GM19468 (cell line): ENCODE results near the gene PJA1.

Source experiments
- ATAC-seq: cut with Tn5 transposase; IDR thresholded peaks from one replicate; pipeline ENCODE4 v1.9.1; 2021; ENCODE audit warnings: mild to moderate bottlenecking, moderate library complexity, moderate number of reproducible peaks; ENCODE audit not compliant: unreplicated experiment; ENCODE audit errors: extremely low read depth

The PJA1 gene

DNA sequence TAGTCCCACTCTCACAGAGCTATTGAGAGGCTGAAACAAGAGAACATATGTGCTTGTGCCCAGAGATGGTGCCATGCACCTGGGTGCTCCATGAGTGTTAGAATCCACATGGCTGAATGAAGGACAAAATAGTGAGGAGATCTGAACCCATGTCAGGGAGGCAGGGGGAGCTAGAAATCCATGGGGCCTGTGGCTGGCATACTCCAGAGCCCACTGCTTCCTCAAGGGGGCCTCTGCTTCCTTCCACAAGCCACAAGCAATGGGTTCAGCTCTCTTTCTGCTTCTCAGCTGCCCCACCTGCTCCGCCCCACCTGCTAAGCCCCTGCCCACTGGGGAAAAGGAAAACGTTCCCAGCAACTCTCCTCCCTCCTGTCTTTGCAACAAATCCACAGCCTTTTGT is 46.1 kb downstream of the PJA1 start:
- no peak for ATAC-seq

DNA sequence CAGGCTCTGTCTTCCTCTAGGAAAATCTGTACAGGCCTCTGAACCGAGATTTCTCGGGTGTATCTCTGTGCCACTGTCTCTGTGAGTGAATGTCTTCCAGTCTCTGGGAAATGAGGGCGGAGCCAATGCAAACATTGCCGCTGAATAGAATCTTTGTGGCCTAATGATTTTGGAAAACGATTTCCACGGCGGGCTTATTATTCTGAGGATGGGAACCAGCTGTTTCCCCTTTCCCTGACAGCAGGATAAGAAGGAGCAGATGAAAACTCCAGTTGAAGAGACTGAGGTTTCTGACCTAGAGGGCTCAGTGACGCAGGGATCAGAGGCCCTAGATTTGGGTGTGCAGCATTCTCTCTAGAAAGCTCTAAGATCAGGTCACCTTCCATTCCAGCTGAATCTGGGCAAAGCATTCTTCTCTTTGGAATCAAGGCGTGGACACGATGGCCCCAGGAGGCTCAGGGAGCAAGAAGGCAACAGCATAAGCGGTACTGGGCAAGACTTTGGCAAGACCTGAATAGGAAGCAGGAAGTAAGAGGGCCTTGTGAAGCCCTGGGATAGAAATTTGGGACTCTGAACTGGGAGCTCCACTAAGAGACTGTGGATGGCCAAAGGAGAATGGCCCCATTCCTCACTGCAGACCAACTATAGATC is 47.3 kb downstream of the PJA1 start:
- ATAC-seq: no peak

DNA sequence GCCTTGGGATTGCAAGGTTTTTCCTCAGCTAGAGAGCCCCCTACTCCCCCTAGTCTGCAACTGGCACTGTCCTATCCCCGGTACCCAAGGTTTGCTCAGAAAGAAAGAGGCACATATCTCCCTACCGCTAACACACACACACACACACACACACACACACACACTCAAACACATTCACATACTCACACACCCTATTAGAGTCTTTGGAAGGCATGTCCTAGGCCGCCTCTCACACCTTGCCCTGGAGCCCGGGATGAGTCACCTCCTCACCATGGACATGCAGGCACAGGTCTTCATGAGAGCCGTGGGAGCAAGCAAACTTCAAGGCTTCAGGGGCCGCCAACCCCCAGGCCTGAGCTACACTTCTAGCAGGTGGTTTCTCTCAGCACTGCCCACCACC is 49.2 kb downstream of the PJA1 start:
- no peak for ATAC-seq

DNA sequence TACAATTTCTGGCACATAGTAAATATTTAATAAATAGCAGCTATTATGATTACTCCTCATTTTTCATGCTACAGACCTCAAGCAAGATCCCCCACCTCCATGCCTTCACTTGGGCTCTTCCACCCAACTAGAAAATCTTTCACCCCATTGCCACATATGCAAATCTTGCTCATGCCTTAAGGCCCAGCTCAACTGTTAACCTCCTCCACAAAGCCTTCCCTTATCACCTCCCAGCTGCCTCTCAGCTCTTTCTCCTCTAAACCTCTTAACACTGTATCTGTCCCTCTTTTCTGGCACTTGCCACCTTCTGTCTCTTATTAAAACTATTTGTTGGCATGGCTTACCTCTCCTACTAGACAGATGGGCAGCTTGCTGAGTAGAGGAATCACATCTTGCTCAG is 51.5 kb downstream of the PJA1 start:
- no peak for ATAC-seq
